ENCODE results near the gene NTM. TPM values are rescaled to one million over a fixed set of nuclear protein-coding genes. Genes with fewer than 3 reads are reported as not detected.

NTM gene
- total RNA-seq, 1 donor from 2014 or later: not detected

DNA sequence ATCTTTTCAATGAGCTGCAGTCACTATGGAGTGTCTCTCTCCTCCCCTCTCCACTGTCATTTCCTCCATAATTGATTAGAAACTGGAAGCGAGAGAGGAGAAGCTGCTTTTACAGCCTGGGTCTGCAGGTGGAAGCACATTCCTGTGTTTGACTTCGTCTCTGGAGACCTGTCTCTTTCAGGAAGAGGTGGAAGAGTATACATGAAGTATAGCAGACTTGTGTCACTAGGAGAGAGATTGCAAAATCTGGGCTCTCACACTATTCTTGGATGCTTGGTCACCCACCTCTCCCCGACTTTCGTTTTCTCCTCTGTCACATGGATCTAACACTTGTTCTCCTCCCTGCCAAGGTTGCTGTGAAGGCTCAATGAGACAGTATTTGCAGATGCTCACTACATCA is 323.3 kb downstream of the NTM start:
- ChIA-PET POLR2A (no interaction called here), CTCF (interaction anchor here (1.2 kb wide), 1 partner anchor 60 kb away, joined by 3 read pairs; no protein-coding TSS in a partner anchor)
- H3K27ac Mint-ChIP-seq: no peak overlapping the region
- ATAC-seq (ENCODE audit: low read depth) (no peak), DNase-seq (no peak)
- H3K4me3 Mint-ChIP-seq: no peak overlapping the region
- H3K4me1 Mint-ChIP-seq: no peaks in the 10 kb centered on the region
- H3K9me3 Mint-ChIP-seq: no peaks in the 10 kb centered on the region
- peaks cover 11% of the 10 kb centered on the region for H3K27me3 Mint-ChIP-seq
- TF ChIP-seq, protein P1, sequence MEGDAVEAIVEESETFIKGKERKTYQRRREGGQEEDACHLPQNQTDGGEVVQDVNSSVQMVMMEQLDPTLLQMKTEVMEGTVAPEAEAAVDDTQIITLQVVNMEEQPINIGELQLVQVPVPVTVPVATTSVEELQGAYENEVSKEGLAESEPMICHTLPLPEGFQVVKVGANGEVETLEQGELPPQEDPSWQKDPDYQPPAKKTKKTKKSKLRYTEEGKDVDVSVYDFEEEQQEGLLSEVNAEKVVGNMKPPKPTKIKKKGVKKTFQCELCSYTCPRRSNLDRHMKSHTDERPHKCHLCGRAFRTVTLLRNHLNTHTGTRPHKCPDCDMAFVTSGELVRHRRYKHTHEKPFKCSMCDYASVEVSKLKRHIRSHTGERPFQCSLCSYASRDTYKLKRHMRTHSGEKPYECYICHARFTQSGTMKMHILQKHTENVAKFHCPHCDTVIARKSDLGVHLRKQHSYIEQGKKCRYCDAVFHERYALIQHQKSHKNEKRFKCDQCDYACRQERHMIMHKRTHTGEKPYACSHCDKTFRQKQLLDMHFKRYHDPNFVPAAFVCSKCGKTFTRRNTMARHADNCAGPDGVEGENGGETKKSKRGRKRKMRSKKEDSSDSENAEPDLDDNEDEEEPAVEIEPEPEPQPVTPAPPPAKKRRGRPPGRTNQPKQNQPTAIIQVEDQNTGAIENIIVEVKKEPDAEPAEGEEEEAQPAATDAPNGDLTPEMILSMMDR (IDR thresholded peaks at IDR 0.05): no peak
- no peaks in the 10 kb centered on the region for H3K36me3 Mint-ChIP-seq (ENCODE audit: low read depth)
- intact Hi-C loops (cut with micrococcal nuclease): no loop called here

DNA sequence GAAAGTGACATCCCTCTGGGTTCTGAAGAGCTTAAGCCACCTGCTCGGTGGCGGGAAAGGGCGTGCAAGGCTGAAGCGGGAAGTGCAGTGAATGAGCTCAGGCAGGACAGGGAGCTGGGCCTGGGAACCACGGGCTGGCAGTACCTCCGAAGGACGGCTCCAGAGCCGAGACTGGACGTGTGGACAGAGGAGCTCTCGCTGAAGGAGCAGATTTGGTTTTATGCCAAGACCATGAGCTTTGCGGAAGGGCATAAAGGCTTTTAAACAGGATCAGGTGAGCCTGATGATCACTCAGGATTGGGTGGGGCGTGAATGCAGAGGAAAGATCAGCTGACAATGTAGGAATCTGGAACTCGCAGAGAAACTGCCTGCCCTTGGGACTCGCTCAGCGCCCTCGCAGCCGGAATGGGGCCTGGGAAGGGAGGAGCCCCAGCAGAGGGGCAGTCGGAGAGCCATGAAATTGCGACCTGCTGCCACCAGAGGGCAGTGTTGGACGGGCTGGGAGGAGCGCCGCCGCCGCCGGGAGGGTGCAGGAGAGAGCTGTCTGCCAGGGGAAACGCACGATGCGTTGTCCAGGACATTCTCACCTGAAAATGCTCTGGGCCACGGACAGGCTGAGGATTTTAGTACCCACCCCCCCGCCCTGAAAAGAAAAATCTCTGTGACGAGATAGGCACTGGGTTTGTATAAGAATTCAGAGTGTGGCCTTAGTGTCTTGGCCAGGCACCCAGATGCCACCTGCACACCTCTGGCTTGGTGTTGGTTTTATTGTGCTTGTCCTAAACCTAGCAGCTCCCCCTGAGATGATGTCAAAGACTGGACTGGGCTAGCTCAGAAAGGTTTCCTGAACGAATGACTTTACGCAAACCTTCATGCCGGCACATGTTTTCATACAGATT is 324.4 kb downstream of the NTM start:
- peaks cover 9% of the 10 kb centered on the region for H3K27me3 Mint-ChIP-seq
- H3K36me3 Mint-ChIP-seq (ENCODE audit: low read depth): no peaks in the 10 kb centered on the region
- DNase-seq (peak; percentile 39), ATAC-seq (ENCODE audit: low read depth) (peak; percentile 40)
- ChIA-PET POLR2A (no interaction called here), CTCF (interaction anchor here (1.2 kb wide), 1 partner anchor 61 kb away, joined by 3 read pairs; no protein-coding TSS in a partner anchor)
- H3K4me1 Mint-ChIP-seq: no peaks in the 10 kb centered on the region
- intact Hi-C loops (cut with micrococcal nuclease): no loop called here
- H3K9me3 Mint-ChIP-seq: no peaks in the 10 kb centered on the region
- H3K27ac Mint-ChIP-seq: no peak overlapping the region
- no peak overlapping the region for H3K4me3 Mint-ChIP-seq
- TF ChIP-seq, protein P1 (IDR thresholded peaks at IDR 0.05): no peak

DNA sequence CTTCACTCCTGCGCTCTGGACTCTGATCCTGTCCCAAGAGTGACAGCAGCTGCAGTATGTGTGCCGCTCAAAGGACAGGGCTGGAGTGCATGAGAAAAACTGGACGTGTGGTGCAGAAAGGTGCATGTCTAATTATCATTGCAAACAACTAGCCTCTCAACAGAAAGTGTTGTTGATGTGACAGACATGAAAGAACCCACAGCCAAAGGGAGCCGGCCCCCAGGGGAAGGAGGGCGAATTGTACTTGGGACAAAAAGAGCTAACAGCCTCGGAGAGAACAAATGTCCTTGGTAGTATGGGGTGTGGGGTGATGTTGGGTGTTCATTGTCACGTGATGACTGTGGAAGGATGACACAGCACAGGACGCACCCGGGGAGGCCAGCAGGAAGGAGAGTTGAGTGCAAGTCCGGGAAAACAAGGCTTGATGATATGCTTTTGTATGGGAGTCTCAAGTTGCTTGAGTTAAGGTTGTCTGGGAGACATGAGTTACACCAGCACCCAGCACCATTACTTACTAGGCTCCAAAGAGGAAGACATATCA is 325.5 kb downstream of the NTM start:
- DNase-seq (no peak), ATAC-seq (ENCODE audit: low read depth) (no peak)
- Mint-ChIP-seq H3K36me3 (ENCODE audit: low read depth) (no peaks in the 10 kb centered on the region), H3K27ac (no peak overlapping the region), H3K27me3 (peaks cover 9% of the 10 kb centered on the region), H3K4me1 (no peaks in the 10 kb centered on the region), H3K9me3 (no peaks in the 10 kb centered on the region), H3K4me3 (no peak overlapping the region)
- TF ChIP-seq, protein P1 (IDR thresholded peaks at IDR 0.05): no peak
- intact Hi-C loops (cut with micrococcal nuclease): no loop called here
- POLR2A ChIA-PET: no interaction called here
- CTCF ChIA-PET: no interaction called here

DNA sequence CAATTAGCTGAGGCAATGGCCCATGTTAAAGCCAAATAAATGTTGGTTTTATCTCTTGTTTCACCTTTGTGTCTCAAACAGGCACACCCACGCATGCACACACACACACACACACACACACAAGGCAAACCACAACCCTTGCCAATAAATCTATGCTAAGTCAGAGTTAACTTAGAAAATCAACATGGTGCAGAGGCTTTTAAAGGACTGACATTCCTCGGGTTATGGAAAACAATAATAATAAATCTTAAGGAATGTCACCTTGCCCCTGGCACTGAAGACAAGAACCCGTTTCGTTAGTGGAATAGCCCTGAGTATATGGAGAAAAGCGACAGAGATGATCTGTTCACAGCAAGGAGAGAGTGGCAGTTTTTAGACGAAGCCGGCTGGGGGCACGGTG is 326.3 kb downstream of the NTM start:
- ChIA-PET POLR2A (no interaction called here), CTCF (no interaction called here)
- Mint-ChIP-seq H3K36me3 (ENCODE audit: low read depth) (no peaks in the 10 kb centered on the region), H3K27ac (no peak overlapping the region), H3K27me3 (peaks cover 9% of the 10 kb centered on the region), H3K9me3 (no peaks in the 10 kb centered on the region), H3K4me1 (no peaks in the 10 kb centered on the region), H3K4me3 (no peak overlapping the region)
- DNase-seq (no peak), ATAC-seq (ENCODE audit: low read depth) (no peak)
- TF ChIP-seq, protein P1 (IDR thresholded peaks at IDR 0.05): no peak
- intact Hi-C loops (cut with micrococcal nuclease): no loop called here

DNA sequence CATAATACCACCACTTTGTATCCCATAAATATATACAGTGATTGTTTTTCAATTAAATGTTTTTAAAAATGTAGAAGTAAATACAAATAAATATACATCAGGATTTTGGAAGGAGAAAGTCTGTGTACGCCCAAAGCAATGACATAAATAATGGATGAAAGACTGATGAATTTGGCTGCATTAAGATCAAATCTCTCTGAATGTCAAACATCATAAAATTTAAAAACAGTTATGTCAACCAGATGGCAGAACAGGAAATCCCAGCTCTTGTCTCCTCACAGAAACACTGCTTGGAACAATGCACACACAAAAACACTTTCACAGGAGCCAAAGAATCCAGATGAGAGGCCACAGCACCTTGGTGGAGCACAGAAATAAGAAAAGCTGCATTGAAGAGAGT is 332.9 kb downstream of the NTM start:
- CTCF ChIA-PET: no interaction called here
- Mint-ChIP-seq H3K36me3 (ENCODE audit: low read depth) (no peaks in the 10 kb centered on the region), H3K9me3 (peaks cover 8% of the 10 kb centered on the region), H3K27me3 (no peaks in the 10 kb centered on the region), H3K27ac (no peak overlapping the region), H3K4me3 (no peak overlapping the region), H3K4me1 (no peaks in the 10 kb centered on the region)
- TF ChIP-seq, protein P1 (IDR thresholded peaks at IDR 0.05): no peak
- POLR2A ChIA-PET: no interaction called here
- DNase-seq (no peak), ATAC-seq (ENCODE audit: low read depth) (no peak)
- intact Hi-C loops (cut with micrococcal nuclease): no loop called here
